Measurements from ENCODE around the gene C2orf80.

DNA sequence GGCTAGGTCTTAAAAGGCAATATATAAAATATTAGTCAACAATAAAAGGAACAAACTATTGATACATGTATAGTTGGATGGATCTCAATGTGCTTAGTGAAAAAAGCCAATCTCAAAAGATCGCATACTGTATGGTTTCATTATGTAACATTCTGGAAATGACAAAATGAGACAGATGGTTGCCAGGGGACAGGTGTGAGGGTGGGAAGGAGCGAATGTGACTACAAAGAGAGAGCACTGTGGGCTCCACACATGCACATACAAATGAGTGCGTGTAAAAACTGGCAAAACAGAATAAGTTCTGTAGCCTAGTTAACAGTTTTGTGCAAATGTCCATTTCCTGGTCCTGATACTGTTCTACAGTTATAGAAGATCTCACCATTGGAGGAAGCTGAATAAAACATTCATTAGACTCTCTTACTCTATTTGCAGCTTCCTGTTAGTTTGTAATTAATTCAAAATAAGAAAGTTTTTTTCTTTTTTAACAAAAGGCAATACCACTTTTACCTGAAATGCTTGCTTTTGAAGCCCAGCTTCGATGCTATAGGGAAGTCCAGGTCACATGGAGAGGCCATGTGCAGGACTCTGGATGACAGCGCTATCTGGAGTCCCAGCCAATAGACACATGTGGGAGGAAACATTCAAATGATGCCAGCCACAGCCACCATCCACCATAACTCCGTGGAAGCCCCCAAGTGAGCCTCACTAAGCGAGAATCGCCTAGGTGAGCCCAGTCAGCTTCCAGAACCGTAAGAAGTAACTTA is 21.0 kb upstream of the C2orf80 start:
- TF ChIP-seq, protein P1, sequence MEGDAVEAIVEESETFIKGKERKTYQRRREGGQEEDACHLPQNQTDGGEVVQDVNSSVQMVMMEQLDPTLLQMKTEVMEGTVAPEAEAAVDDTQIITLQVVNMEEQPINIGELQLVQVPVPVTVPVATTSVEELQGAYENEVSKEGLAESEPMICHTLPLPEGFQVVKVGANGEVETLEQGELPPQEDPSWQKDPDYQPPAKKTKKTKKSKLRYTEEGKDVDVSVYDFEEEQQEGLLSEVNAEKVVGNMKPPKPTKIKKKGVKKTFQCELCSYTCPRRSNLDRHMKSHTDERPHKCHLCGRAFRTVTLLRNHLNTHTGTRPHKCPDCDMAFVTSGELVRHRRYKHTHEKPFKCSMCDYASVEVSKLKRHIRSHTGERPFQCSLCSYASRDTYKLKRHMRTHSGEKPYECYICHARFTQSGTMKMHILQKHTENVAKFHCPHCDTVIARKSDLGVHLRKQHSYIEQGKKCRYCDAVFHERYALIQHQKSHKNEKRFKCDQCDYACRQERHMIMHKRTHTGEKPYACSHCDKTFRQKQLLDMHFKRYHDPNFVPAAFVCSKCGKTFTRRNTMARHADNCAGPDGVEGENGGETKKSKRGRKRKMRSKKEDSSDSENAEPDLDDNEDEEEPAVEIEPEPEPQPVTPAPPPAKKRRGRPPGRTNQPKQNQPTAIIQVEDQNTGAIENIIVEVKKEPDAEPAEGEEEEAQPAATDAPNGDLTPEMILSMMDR (IDR thresholded peaks at IDR 0.05; ENCODE audit: poor library complexity, severe bottlenecking), result no peak
- TF ChIP-seq POLR2AphosphoS5 (IDR thresholded peaks at IDR 0.05) (no peak), RAD21 (conservative IDR thresholded peaks at IDR 0.05) (no peak), SMC3 (conservative IDR thresholded peaks at IDR 0.05; ENCODE audit: poor library complexity) (no peak), MXI1 (conservative IDR thresholded peaks at IDR 0.05; ENCODE audit: poor library complexity, severe bottlenecking) (no peak), EZH2 (IDR thresholded peaks at IDR 0.05; ENCODE audit: borderline replicate concordance, insufficient read depth, low read length, poor library complexity, severe bottlenecking) (no peak), EP300 (conservative IDR thresholded peaks at IDR 0.05; ENCODE audit: poor library complexity, severe bottlenecking) (no peak)

Measured in neural cell (in vitro differentiated cells).